CD4-positive, alpha-beta T cell treated with Interleukin-1 beta for 1 hour (primary cell): ENCODE measurements around the gene LRRC56.

ENCODE experiments used
- DNase-seq, 2 donors: peaks; one replicate each; pipeline ENCODE4 v3.0.0-alpha.2; 2020 to 2022

LRRC56 gene

GRCh38 chr11:559712-560304, 22.5 kb downstream of the LRRC56 start:
- DNase-seq: no peak

- peak; percentile 93 to 96 for DNase-seq
These were observed 23.2 kb downstream of the LRRC56 start, which contains the start of the genes LMNTD2 and RASSF7 for GRCh38 chr11:560305-561147. LMNTD2 (minus strand) TSS chr11:560738; CDS start chr11:560716, 22 bp downstream. RASSF7 (plus strand) TSS chr11:560970; CDS start chr11:561769, 799 bp downstream.

DNA sequence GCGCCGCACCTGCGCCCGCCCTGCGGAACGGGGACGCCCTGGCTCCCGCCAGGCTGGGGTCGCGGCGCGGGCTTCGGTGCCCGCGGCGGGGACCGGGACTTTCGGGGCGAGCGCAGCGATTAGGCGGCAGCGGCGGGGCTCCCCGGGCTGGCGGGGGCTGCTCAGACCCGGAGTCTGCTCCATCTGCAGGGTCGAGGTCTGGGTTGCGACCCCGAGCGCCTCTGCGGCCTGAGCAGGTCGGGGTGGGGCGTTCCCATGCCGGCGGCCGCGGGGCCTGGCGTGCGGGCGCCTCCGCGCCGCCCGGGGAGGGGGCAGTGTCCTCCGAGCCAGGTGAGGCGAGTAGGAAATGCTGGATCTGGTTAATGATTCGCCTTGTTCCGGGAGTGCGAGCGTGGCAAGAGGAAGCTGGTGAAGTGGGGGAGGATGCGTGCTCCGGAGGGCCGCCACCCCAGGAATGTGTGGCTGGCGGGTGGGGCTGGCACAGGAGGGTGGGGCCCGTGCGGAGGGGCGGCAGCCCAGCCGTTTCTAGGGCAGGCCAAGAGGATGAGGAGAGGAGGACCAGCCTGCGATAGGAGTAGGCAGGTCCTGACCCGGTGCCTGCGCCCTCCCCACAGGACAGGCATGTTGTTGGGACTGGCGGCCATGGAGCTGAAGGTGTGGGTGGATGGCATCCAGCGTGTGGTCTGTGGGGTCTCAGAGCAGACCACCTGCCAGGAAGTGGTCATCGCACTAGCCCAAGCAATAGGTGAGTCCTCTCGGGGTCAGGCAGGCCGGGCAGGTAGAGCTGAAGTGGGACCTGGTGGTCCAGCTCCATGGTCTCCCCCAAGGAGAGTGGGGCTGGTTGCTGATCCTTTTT, 24.0 kb downstream of the LRRC56 start:
- DNase-seq: no peak

DNA sequence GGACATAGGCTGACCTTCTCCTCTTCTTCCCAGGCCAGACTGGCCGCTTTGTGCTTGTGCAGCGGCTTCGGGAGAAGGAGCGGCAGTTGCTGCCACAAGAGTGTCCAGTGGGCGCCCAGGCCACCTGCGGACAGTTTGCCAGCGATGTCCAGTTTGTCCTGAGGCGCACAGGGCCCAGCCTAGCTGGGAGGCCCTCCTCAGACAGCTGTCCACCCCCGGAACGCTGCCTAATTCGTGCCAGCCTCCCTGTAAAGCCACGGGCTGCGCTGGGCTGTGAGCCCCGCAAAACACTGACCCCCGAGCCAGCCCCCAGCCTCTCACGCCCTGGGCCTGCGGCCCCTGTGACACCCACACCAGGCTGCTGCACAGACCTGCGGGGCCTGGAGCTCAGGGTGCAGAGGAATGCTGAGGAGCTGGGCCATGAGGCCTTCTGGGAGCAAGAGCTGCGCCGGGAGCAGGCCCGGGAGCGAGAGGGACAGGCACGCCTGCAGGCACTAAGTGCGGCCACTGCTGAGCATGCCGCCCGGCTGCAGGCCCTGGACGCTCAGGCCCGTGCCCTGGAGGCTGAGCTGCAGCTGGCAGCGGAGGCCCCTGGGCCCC, 24.8 kb downstream of the LRRC56 start:
- DNase-seq: no peak

- DNase-seq: no peak
These were observed 25.9 kb downstream of the LRRC56 start for GRCh38 chr11:563066-563811.

DNA sequence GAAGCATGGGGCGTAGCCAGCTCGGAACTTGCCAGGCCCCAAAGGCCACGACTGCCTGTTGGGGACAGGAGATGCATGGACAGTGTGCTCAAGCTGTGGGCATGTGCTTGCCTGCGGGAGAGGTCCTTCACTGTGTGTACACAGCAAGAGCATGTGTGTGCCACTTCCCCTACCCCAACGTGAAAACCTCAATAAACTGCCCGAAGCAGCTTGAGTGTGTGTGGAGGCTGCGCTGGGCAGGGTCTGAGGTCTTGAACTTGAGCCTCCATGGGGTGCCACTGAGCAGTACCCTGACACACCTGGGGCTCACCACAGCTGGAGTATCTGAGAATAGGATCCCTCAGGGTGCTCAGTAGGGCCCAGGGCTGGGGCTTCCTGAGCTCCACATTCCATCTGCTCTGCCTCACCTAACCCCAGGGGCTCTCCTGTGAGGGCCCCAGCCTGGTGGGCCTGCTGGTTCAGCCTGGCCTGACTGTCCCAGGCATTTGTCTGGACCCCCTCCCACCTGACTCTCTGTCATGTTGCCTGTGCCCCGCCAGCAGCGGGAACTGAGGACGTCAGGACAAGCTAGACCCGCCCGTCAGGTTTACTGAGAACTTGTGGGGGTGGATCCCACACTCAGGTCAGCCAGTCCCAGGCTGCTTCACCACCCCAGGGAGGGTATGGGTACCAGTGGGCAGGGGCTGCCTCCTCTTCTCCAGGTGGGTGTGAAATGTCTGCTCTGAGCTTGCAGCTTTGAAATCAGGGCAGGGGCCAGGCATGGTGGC, 26.7 kb downstream of the LRRC56 start:
- no peak for DNase-seq

GRCh38 chr11:565921-566509, 28.7 kb downstream of the LRRC56 start:
- no peak for DNase-seq

GRCh38 chr11:567011-567628, 29.8 kb downstream of the LRRC56 start:
- no peak for DNase-seq

- no peak for DNase-seq
These were observed 30.4 kb downstream of the LRRC56 start for GRCh38 chr11:567629-568292.

DNA sequence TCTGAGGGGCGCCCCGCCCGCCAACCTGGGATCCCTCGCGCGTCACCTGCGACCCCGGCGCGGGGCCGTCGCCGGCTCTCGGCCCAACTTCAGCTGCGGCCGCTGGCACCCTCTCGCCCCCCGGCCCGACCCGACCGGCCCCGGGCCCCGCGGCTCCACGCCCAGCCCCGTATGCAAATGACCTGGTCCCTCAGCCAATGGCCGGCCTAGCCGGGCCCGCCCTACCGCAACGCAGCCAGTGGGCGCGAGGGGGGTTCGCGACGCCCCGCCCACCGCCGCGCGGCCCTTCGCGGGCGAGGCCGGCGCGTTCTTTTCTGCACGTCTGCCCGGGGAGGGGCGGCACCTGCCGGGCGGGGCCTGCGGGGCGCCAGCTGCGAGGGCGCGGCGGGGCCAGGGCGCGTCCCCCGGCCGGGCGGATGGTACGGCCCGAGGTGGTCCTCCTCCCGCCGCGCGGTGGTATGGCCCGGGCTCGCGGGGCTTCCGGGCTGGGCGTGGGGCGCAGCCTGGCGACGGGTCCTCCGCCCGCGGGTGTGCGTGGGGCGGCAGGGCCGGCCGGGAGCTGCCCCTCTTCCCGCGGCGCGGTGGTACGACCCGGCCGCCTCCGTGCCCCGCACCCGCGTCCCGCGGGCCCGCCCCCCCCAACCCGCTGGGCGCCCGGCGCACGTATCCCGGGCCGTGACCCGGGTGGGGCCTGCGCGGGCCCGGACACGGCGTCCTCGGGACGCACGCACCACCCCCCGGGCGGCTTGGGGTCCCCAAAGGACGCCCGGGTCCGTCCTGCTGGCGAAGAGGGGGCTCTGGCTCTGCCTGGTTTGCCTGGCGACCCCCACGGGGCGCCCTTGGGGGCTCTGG, 31.2 kb downstream of the LRRC56 start:
- peak; percentile 96 for DNase-seq

DNA sequence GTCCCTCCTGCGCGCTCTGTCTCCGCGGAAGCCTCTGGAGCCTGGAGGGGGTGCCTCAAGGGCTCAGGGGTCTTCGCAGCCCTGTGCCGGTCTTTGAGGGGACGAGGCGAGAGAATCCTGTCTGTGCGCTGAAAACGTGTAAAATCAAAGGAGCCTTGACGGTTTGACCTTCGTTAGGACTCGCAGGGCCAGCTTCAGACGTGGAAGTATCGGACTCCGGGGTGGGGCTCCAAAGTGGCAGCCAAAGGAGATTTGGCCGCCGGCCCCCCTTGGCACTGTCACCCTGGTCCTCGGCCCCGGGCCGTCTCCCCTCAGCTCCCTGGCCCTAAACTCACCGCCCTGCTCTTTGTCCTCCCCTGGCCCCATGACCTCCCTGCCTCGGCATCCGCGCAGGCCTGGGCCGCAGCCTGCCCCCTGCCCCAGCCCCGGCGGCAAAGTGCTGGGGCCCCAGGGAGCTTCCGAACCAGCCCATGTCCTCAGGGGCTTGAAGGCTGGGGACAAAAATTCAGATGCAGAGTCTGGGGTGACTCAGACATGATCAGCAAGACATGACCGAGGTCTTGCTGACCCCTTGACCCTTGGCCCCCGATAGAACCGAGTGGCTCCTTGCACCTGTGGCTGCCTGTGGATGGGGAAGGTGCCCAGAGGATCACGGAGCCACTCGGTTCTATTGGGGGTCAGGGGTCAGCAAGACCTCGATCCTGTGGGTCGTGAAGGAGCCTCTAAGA, 32.0 kb downstream of the LRRC56 start:
- no peak for DNase-seq

GRCh38 chr11:571802-572185, 34.5 kb downstream of the LRRC56 start:
- DNase-seq: no peak

GRCh38 chr11:573146-573759, 35.9 kb downstream of the LRRC56 start:
- DNase-seq: no peak

DNA sequence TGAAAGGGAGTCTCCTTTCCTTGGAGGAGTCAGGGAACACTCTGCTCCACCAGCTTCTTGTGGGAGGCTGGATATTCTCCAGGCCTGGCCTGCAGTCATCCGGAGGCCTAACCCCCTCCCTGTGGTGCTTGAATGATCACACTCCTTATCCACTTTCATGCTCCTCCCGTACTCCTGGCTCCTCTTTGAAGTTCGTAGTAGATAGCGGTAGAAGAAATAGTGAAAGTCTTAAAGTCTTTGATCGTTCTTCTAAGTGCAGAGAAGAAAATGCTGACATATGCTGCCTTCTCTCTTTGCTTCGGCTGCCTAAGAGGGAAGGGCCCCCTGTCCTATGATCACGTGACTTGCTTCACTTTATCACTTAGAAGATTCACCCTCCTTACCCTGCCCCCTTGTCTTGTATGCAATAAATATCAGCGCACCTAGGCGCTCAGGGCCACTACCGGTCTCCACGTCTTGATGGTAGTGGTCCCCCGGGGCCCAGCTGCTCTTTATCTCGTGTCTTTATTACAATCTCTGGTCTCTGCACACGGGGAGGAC, 36.8 kb downstream of the LRRC56 start:
- peak in 1 of 2 donors; percentile 45 for DNase-seq

DNA sequence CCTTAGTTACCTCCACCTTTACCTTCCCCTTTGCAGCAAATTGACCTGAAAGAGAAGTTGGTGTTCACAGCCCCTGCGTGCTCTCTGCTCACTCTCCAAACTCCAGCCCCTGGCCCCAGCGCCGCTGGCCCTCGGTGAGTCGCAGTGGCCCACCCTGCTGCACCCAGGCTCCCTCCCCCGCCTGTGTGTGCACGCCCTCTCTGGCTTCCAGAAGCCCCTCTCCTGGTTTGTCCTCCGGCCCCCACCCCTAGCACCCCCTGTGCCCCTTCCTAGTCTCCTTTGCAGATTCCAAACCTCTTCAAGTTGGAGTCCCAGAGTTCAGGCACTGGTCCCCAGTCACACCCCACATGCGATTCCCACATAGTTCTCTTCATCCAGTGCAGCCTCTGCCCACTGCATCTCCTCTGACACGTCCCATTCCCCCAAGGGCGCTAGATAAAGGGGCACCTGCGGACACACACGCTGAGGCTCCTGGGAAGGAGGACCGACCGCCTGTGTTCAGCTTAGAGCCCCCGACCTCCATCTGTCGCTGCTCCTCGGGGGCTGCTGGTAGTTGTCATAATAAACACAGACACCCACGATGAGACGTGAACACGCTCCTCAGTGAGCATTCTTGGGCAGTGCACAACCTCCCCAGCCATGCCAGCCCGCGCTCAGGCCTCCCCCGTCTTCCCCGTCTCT, 37.4 kb downstream of the LRRC56 start:
- no peak for DNase-seq

- no peak for DNase-seq
These were observed 38.1 kb downstream of the LRRC56 start for GRCh38 chr11:575313-575995.
